Stimulated activated CD8-positive, alpha-beta memory T cell treated with anti-CD3 and anti-CD28 coated beads, Interleukin-7, amount 100 ng/mL, for 48 hours (primary cell): ENCODE data around the gene SHC1.

Experiments
- DNase-seq, 2 donors: peaks; one replicate each; pipeline ENCODE4 v3.0.0-alpha.2; 2020; ENCODE audit warnings: low read depth in 1 of 2; ENCODE audit errors: extremely low read depth in 1 of 2

SHC1 gene

GRCh38 chr1:155008015-155008941 is 37.7 kb upstream of the SHC1 start:
- no peak for DNase-seq

GRCh38 chr1:155007251-155007828 is 36.8 kb upstream of the SHC1 start:
- no peak for DNase-seq

GRCh38 chr1:155006601-155007101 is 36.1 kb upstream of the SHC1 start:
- DNase-seq, result no peak

GRCh38 chr1:155005076-155006011 is 34.8 kb upstream of the SHC1 start:
- DNase-seq, result no peak

GRCh38 chr1:155004352-155005075 is 34.0 kb upstream of the SHC1 start:
- no peak for DNase-seq

GRCh38 chr1:155003766-155004351 is 33.3 kb upstream of the SHC1 start:
- no peak for DNase-seq

GRCh38 chr1:155003227-155003765 is 32.7 kb upstream of the SHC1 start:
- no peak for DNase-seq

- no peak for DNase-seq
These were observed 32.1 kb upstream of the SHC1 start, which contains the start of gene ZBTB7B for GRCh38 chr1:155002464-155003226. ZBTB7B (plus strand) TSS chr1:155002802; CDS start chr1:155014661, 11,859 bp downstream.

- DNase-seq, result peak; percentile 95 to 100
These were observed 31.3 kb upstream of the SHC1 start for GRCh38 chr1:155001675-155002463.

- DNase-seq, result no peak
These were observed 30.8 kb upstream of the SHC1 start for GRCh38 chr1:155001425-155001674.

GRCh38 chr1:155000726-155001424 is 30.3 kb upstream of the SHC1 start:
- peak; percentile 73 to 86 for DNase-seq

- DNase-seq, result no peak
These were observed 29.8 kb upstream of the SHC1 start for GRCh38 chr1:155000411-155000725.

- DNase-seq, result peak in 1 of 2 donors; percentile 66
These were observed 29.2 kb upstream of the SHC1 start for GRCh38 chr1:154999571-155000410.

GRCh38 chr1:154998818-154999570 is 28.4 kb upstream of the SHC1 start:
- DNase-seq, result peak; percentile 60 to 75

- no peak for DNase-seq
These were observed 27.7 kb upstream of the SHC1 start for GRCh38 chr1:154998201-154998780.
